Keratinocyte (primary cell): ENCODE measurements around the gene ROBO2. TPM values are rescaled to one million over a fixed set of nuclear protein-coding genes. Genes with fewer than 3 reads are reported as not detected.

Source experiments
- DNase-seq: peaks from one replicate; pipeline ENCODE4 v3.0.0-alpha.2; 2011; ENCODE audit warnings: low read depth, missing footprints, low spot score
- FAIRE-seq: peaks from 2 replicates; lab custom pipeline; 2011; peaks lifted over from hg19 to GRCh38; lab: Jason Lieb, UNC
- H2AFZ ChIP-seq: 2 replicates; pipeline ENCODE4 v1.6.0; 2012; ENCODE audit warnings: low read length, control low read depth, inconsistent platforms; ENCODE audit not compliant: control insufficient read depth
- H3K27ac ChIP-seq: 2 replicates; pipeline ENCODE4 v1.5.1; 2011; ENCODE audit warnings: low read length; ENCODE audit not compliant: control insufficient read depth, insufficient read depth
- H3K27me3 ChIP-seq: 3 replicates; pipeline ENCODE4 v1.6.0; 2011; ENCODE audit warnings: low read length; ENCODE audit not compliant: control insufficient read depth, insufficient read depth; ENCODE audit errors: extremely low read depth
- H3K36me3 ChIP-seq, 2 experiments: 2 replicates in 1 of 2; 3 replicates in 1 of 2; pipeline ENCODE4 v1.5.1; 2011; ENCODE audit warnings: low read length in 2 of 2, mild to moderate bottlenecking in 1 of 2; ENCODE audit not compliant: control insufficient read depth in 2 of 2, insufficient read depth in 2 of 2; ENCODE audit errors: extremely low read depth in 1 of 2
- H3K4me1 ChIP-seq: 3 replicates; pipeline ENCODE4 v1.5.1; 2011; ENCODE audit warnings: low read length; ENCODE audit not compliant: control insufficient read depth, insufficient read depth; ENCODE audit errors: extremely low read depth
- H3K4me2 ChIP-seq: 3 replicates; pipeline ENCODE4 v1.6.0; 2011; ENCODE audit warnings: low read depth, low read length; ENCODE audit not compliant: control insufficient read depth, insufficient read depth; ENCODE audit errors: extremely low read depth
- H3K4me3 ChIP-seq, 3 experiments: fragments of 200-600 bp in 1 of 3; sonication (generic) in 1 of 3; 2 replicates in 2 of 3; 3 replicates in 1 of 3; pipeline ENCODE4 v1.5.1; 2011 to 2016; ENCODE audit warnings: low read length in 3 of 3, mild to moderate bottlenecking in 3 of 3, control low read depth in 2 of 3, inconsistent platforms in 1 of 3, low read depth in 1 of 3, mixed read lengths in 1 of 3, mixed run types in 1 of 3, moderate library complexity in 1 of 3; ENCODE audit not compliant: control insufficient read depth in 2 of 3, insufficient read depth in 2 of 3; ENCODE audit errors: extremely low read depth in 1 of 3
- H3K79me2 ChIP-seq: 2 replicates; pipeline ENCODE4 v1.6.0; 2012; ENCODE audit warnings: low read length; ENCODE audit not compliant: control insufficient read depth, insufficient read depth
- H3K9ac ChIP-seq: 3 replicates; pipeline ENCODE4 v1.6.0; 2011; ENCODE audit warnings: low read length; ENCODE audit not compliant: control insufficient read depth, insufficient read depth; ENCODE audit errors: extremely low read depth
- H3K9me1 ChIP-seq: 3 replicates; pipeline ENCODE4 v1.6.0; 2011; ENCODE audit warnings: low read length; ENCODE audit not compliant: control insufficient read depth, insufficient read depth; ENCODE audit errors: extremely low read depth
- H3K9me3 ChIP-seq: 2 replicates; pipeline ENCODE4 v1.5.1; 2012; ENCODE audit warnings: low read depth, low read length; ENCODE audit not compliant: control insufficient read depth
- H4K20me1 ChIP-seq: 3 replicates; pipeline ENCODE4 v1.6.0; 2011; ENCODE audit warnings: low read length; ENCODE audit not compliant: control insufficient read depth, insufficient read depth; ENCODE audit errors: extremely low read depth
- EZH2 ChIP-seq: IDR thresholded peaks from one replicate; pipeline ENCODE4 v1.6.1; 2012; ENCODE audit warnings: inconsistent platforms, mild to moderate bottlenecking, low read length, moderate library complexity
- dilution Hi-C: fragments of 300-500 bp; cut with MboI; formaldehyde crosslinking; loops from one replicate; pipeline ENCODE4 v1.7.0; 2020; ENCODE audit warnings: low sequenced_read_pairs; ENCODE audit not compliant: extremely low pct_ligation_motif_present
- polyA plus RNA-seq, 5 experiments: library from polyadenylated mRNA; depleted of rRNA in 3 of 5; stranded (reverse) in 3 of 5; stranded (forward) in 1 of 5; unstranded in 1 of 5; fragments of >200 nt; gene quantifications; 1 replicate in 1 of 5; 2 replicates in 3 of 5; 3 replicates in 1 of 5; pipeline versions ENCODE4 v1.2.1 to v1.2.3, GENCODE V29; 2011 to 2012; ENCODE audit warnings: missing spikeins in 2 of 5, low read depth in 1 of 5, low replicate concordance in 1 of 5
- TF ChIP-seq, protein P1 (sequence below), 3 experiments: IDR thresholded peaks in 1 of 3; conservative IDR thresholded peaks in 1 of 3; optimal IDR thresholded peaks in 1 of 3; 2 replicates in 2 of 3; 3 replicates in 1 of 3; pipeline versions ENCODE3 to v1.5.1; 2011; ENCODE audit warnings: low read length in 3 of 3, mild to moderate bottlenecking in 3 of 3, moderate library complexity in 2 of 3, control low read depth in 1 of 3, inconsistent platforms in 1 of 3; ENCODE audit not compliant: insufficient read depth in 2 of 3; ENCODE audit errors: extremely low read depth in 1 of 3

ROBO2 gene
- polyA plus RNA-seq, 1 donor (not counting 4 experiments of a cell fraction or from before 2014, with no cell fraction given) = 0.30 TPM

DNA sequence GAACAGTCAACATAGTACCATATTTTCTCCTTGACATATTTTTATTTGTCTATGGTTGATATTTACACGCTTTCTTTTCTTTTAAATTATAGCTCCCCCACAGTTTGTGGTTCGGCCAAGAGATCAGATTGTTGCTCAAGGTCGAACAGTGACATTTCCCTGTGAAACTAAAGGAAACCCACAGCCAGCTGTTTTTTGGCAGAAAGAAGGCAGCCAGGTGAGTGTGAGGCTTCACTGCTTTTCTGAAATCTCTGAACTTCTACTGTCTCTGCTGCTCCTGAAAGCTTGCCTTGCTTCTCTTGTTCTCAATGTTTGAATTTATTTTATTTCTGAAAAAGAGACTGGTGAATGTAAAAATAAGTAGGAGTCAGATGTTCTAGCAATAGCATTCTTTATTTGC, 506.3 kb downstream of the ROBO2 start:
- DNase-seq = no peak
- Histone ChIP-seq H3K4me3 (no peak overlapping the region), H4K20me1 (no peaks in the 10 kb centered on the region), H3K36me3 (no peaks in the 10 kb centered on the region), H3K9me3 (no peaks in the 10 kb centered on the region), H3K9me1 (no peaks in the 10 kb centered on the region), H3K27me3 (no peaks in the 10 kb centered on the region), H3K9ac (no peak overlapping the region), H2AFZ (no peak overlapping the region), H3K27ac (no peak overlapping the region), H3K4me1 (no peaks in the 10 kb centered on the region), H3K4me2 (no peak overlapping the region), H3K79me2 (no peaks in the 10 kb centered on the region)
- no peak for FAIRE-seq
- dilution Hi-C loops = no loop called here
- TF ChIP-seq, protein P1, sequence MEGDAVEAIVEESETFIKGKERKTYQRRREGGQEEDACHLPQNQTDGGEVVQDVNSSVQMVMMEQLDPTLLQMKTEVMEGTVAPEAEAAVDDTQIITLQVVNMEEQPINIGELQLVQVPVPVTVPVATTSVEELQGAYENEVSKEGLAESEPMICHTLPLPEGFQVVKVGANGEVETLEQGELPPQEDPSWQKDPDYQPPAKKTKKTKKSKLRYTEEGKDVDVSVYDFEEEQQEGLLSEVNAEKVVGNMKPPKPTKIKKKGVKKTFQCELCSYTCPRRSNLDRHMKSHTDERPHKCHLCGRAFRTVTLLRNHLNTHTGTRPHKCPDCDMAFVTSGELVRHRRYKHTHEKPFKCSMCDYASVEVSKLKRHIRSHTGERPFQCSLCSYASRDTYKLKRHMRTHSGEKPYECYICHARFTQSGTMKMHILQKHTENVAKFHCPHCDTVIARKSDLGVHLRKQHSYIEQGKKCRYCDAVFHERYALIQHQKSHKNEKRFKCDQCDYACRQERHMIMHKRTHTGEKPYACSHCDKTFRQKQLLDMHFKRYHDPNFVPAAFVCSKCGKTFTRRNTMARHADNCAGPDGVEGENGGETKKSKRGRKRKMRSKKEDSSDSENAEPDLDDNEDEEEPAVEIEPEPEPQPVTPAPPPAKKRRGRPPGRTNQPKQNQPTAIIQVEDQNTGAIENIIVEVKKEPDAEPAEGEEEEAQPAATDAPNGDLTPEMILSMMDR (optimal IDR thresholded peaks at IDR 0.05 in 1 of 3, IDR thresholded peaks at IDR 0.05 in 1 of 3, conservative IDR thresholded peaks at IDR 0.05 in 1 of 3; ENCODE audit: extremely low read depth in 1 of 3, insufficient read depth in 2 of 3, low read length in 3 of 3) = no peak
- TF ChIP-seq EZH2 = no peak

DNA sequence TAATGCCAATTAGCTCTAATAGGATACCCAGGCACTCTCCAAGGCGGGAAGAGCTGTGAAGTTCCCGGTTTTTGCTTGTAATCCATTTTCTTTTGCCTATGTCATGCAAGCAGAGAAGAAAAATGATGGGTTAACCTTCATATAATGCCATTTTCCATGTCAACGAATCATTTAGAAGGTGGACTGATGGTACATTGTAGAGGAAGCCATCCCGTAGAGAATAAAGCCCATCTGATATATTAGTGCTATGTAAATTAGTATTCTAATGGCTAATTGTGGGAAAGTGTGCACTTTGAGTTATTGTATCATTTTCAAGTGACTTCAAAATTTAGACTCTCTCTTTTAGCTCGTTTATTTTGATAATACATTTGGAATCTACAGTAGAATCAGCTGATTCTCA, 509.1 kb downstream of the ROBO2 start:
- dilution Hi-C loops = no loop called here
- FAIRE-seq = no peak
- H3K9me3 ChIP-seq = no peaks in the 10 kb centered on the region
- H3K36me3 ChIP-seq = no peaks in the 10 kb centered on the region
- H3K27me3 ChIP-seq = no peaks in the 10 kb centered on the region
- DNase-seq = no peak
- no peak overlapping the region for H3K9ac ChIP-seq
- no peak overlapping the region for H2AFZ ChIP-seq
- no peak overlapping the region for H3K27ac ChIP-seq
- H4K20me1 ChIP-seq = no peaks in the 10 kb centered on the region
- H3K9me1 ChIP-seq = no peaks in the 10 kb centered on the region
- TF ChIP-seq, protein P1 (optimal IDR thresholded peaks at IDR 0.05 in 1 of 3, IDR thresholded peaks at IDR 0.05 in 1 of 3, conservative IDR thresholded peaks at IDR 0.05 in 1 of 3; ENCODE audit: extremely low read depth in 1 of 3, insufficient read depth in 2 of 3, low read length in 3 of 3) = no peak
- no peak for TF ChIP-seq EZH2
- no peak overlapping the region for H3K4me2 ChIP-seq
- H3K4me3 ChIP-seq = no peak overlapping the region
- no peaks in the 10 kb centered on the region for H3K4me1 ChIP-seq
- no peaks in the 10 kb centered on the region for H3K79me2 ChIP-seq
